NK-92 (cell line): ENCODE results near the gene ILF2.

Experiments
- DNase-seq: peaks from one replicate; lab custom pipeline; 2025; ENCODE audit not compliant: unreplicated experiment; lab: John Stamatoyannopoulos, UW

ILF2 gene

DNA sequence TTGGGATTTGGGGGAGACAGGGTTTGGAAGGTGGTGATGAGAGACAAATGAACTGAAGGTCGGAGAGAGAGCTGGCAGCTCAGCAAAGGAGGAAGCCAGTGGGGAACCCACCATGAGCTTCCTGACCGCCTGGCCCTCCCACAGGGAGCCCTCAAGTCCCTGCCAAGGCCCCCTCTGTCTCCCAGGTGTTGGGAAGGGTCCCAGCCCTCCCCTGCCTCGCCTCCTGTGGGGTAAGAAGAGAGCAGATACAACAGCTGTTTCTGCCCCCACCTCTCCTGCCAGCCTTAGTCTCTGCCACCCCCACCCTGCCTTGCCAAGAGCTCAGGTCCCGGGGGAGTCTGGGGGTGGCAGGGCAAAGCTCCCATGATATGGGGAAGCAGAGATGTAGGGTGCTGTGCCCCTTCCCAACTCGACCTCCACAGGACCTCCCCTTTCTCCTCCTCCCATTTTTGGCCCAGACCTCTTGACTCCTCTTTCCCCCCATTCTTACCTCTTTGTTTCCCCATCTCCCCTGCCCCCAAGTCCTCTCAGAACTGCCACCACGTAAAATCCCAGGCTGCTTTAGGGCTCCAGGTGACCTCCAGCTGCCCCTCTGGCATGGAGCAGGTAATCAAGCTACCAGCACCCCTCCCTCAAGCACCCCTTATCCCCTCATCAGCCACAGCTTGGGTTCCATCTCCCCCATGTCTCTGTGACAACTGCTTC, 42.0 kb downstream of the ILF2 start:
- DNase-seq: no peak

GRCh38 chr1:153627715-153628626, 42.8 kb downstream of the ILF2 start, which contains the start of gene S100A1:
TSS of gene S100A1 (plus strand) at chr1:153628434. CDS start at chr1:153630522, 2,088 bp downstream.
- no peak for DNase-seq

DNA sequence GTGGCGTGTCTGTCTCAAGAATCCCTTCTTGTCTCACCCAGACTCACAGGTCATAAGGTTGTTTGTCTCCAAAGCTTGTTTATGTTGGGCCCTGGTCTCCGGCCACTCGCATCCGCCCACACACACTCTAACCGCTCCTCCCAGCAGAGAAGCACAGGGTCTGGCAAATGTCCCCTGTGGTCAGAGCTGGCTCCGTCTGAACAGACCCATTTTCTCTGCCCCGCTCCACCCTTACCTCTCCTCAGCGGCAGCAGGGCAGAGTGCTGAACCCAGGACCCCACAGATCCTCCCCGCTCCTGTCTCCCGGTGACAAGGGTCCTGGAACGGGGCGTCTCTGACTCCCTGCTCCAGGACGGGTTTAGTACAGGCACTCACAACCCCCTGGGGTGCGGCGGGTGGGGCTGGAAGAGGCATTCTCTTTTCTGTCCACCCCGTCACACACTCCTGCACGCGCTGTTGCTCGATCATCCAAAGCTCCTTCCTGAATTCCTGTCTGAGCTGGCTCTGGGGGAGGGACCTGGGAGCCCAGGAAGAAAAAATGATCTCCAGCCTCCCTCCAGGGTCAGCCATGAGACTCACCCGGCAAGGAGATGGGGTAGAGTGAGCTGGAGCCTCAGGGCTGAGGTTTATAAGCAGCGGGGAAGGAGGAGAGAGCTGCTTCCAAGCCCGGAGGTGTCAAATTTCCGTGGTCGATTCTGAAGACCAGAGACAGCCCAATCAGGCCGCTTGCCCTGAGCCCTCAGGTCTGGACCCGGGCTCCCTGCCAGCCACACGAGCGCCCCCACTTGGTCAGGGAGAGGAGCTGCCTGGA, 43.7 kb downstream of the ILF2 start, which contains the start of gene S100A13:
S100A13 (minus strand) TSS at position 602 of the 811 bp plus-strand sequence. CDS start 1,033 bp downstream, outside the sequence.
- no peak for DNase-seq

DNA sequence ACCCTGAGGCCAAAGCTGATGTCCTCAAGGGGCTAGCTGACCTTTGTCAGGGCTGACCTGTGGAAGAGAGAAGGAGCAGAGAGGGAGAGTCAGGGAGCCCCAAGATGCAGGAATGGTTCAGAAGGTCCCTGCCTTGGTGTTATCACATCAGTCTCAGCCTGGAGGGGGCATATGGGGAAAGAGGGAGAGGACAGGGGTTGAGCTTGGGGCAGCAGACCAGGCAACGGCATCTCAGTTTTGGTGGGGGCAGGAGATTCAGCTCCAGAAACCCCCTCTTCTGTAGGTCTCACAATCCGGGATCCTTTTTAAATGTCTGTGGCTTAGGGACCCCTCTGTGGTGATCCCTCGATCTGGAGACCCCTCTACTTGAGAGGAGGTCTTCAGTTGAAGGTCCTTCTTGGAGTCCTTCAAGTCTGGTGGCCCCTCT, 44.3 kb downstream of the ILF2 start:
- DNase-seq: no peak

DNA sequence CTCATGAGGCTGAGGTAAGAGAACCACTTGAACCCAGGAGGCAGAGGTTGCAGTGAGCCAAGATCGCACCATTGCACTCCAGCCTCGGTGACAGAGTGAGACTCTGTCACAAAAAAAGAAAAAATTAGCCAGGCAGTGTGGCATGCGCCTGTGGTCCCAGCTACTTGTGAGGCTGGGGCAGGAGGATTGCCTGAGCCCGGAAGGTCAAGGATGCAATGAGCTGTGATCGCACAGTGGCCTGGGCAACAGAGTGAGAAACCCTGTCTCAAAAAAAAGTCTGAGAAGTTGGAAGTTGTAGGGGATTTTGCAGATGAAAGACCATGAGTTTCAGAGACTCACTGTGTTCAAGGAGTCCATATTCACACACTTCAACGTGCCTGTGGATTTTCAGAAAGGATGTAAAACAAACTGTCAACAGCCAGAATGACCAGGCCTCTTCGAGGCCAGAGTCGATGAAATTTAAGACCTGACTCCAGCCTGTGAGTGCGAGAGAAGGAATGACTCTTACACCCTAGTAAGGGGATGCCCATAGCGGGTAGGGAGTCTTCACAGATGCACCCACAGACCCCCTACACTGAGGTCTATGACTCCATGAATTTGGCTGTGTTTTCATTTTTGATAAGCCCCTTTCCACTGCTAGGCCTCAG, 45.7 kb downstream of the ILF2 start:
- DNase-seq: no peak

DNA sequence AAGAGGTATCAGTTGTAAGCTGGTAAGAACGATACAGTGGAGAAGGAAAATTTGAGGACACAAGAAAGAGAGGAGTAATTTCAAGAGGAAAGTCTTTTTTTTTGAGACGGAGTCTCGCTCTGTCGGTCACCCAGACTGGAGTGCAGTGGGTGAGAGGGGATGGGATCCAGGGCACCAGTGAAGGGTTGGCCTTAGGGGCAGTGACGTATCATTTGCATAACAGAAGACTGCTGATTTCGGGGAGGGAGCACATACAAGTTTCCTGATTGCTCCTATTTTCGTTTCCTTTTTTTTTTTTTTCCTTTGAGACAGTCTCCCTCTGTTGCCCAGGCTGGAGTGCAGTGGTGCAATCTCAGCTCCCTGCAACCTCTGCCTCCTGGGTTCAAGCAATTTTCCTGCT, 47.7 kb downstream of the ILF2 start:
- DNase-seq: no peak

GRCh38 chr1:153619171-153619570, 51.6 kb downstream of the ILF2 start:
- DNase-seq: no peak

- no peak for DNase-seq
Measured at GRCh38 chr1:153617663-153618062, 53.1 kb downstream of the ILF2 start.

- no peak for DNase-seq
Measured at GRCh38 chr1:153616917-153617311, 53.9 kb downstream of the ILF2 start.

DNA sequence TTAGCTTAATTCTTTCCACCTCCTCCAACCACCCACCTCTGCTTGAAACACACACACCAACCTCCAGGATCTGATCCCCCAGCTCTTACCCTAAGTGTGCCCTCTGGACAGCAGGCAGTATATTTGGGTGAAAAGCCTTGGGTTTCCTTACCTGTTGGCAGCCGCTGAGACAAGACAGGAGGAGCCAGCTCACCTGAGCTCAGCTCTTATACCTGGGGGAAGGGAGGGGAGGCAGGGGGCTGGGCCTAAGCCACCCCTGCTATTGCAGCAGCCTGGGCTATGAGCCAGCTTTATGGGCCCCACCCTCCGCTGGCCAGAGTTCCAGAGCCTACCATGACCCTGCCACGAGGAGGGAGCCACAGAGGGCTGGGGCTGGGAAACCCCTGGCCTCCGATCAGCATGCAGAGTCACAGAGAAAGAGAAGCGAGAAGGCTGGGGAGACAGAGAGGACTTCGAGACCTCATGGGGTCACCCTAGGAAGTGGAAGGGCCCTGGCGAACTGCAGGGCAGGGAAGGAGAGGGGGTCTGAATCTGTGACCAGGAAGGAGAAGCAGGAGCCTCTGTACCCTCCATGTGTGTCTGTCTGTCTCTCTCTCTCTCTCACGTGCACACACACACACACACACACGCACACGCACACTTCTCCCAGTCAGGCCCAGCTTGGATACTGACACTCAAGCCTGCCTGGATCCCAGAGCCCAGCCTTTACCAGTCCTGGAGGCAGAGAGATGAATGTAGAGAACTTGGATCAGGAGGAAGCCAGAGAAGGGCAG, 54.5 kb downstream of the ILF2 start, which contains the start of gene S100A14:
S100A14 (minus strand) TSS at position 182 of the 773 bp plus-strand sequence. CDS start 467 bp downstream, outside the sequence.
- DNase-seq: no peak

- DNase-seq: no peak
Measured at GRCh38 chr1:153615406-153615805, 55.4 kb downstream of the ILF2 start.

- DNase-seq: no peak
Measured at GRCh38 chr1:153614906-153615305, 55.9 kb downstream of the ILF2 start.

- DNase-seq: no peak
Measured at GRCh38 chr1:153614189-153614900, 56.4 kb downstream of the ILF2 start.

- no peak for DNase-seq
Measured at GRCh38 chr1:153613406-153613805, 57.4 kb downstream of the ILF2 start.

DNA sequence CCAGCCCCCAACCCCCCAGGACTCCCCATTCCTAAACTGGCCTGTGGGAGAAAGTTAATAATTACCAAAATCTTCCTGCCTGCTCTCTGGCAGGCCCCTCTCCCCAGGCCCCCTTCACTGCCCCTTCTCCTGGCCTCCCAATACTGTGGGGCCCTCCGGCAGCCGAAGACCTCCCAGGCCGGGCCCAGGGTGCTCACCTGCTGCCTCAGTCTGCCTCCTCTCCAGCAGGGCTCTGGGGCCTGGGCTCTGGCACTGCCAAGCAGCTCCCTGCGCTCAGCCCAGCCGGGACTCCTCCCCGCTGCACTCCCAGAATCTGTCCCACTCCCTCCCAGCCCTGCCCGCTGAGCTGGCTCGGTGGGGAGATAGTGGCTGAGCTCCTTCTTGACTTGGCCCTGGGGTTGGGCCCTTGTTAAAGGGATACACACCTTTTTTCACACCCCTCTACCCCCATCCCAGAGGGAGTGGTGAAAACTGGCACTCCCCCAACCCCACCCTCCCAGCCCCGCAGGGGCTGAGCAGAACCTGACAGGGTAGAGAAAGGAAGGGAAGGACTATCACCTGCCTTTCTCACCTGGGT, 58.0 kb downstream of the ILF2 start, which contains the start of gene S100A16:
S100A16 (minus strand) TSS at position 383 of the 577 bp plus-strand sequence. CDS start 4,986 bp downstream, outside the sequence.
- DNase-seq: no peak

DNA sequence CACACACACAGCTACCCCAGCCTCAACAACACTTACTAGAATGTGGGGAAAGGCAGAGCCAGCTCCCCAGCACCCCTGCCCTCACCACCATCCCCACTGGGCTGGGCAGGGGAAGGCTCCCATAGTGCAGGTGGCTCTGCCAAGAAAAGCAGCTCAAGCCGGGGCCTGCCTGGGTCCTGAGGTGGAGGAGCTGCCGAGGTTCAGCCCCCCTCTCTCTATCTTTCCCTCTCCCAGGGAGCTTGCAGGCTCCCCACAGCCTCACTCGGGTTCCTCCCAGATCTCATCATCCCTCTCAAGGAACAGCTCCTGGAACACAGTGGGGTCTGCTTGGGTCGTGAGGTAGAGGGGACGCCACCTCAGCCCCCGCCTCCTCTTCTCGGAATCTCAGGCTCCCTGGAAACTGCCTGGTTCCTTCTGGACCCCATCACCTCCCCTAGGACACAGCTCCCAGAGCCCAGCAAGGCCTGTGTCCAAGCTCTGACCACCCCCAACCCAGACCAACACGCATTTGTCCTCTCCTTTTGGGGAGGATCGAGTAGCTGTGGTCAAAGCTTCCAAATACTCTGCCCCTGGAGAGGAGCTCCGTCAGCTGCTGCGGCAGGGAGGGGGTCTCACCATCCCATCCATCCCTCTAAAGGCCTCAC, 58.6 kb downstream of the ILF2 start:
- no peak for DNase-seq
